HepG2 (cell line): ENCODE measurements around the gene PCSK6. TPM values are rescaled to one million over a fixed set of nuclear protein-coding genes. Genes with fewer than 3 reads are reported as not detected.
A peak's percentile ranks its signal among the peaks of the same experiment; 100 is the strongest.

Experiments used
- CEBPG ChIP-seq: IDR thresholded peaks from 2 replicates; pipeline ENCODE4 v1.6.1; 2016
- CREB1 ChIP-seq, 2 experiments: fragments of 450-650 bp in 1 of 2; IDR thresholded peaks; 2 replicates each; pipeline ENCODE4 v1.6.1; 2016 to 2017; ENCODE audit warnings: control low read depth in 1 of 2, mild to moderate bottlenecking in 1 of 2, missing compliant biosample characterization in 1 of 2, missing genetic modification characterization in 1 of 2
- RAD21 ChIP-seq: fragments of 450-650 bp; formaldehyde crosslinking; IDR thresholded peaks from 2 replicates; pipeline ENCODE4 v1.5.0; 2020; ENCODE audit warnings: mild to moderate bottlenecking
- SETDB1 ChIP-seq: sonication (generic); formaldehyde crosslinking; IDR thresholded peaks from 2 replicates; pipeline ENCODE4 v1.5.1; 2020; ENCODE audit warnings: missing genetic modification reagents, mild to moderate bottlenecking, borderline replicate concordance
- SOX5 ChIP-seq: IDR thresholded peaks from 2 replicates; pipeline ENCODE4 v1.6.1; 2016; ENCODE audit warnings: borderline replicate concordance
- SPEN ChIP-seq: sonication (generic); formaldehyde crosslinking; IDR thresholded peaks from 2 replicates; pipeline ENCODE4 v1.5.1; 2020; ENCODE audit warnings: low read depth, mild to moderate bottlenecking, missing genetic modification reagents
- STAG1 ChIP-seq: sonication (generic); formaldehyde crosslinking; IDR thresholded peaks from 2 replicates; pipeline ENCODE4 v1.4.0; 2020; ENCODE audit warnings: missing genetic modification reagents
- TP53 ChIP-seq: sonication (generic); formaldehyde crosslinking; conservative IDR thresholded peaks from 2 replicates; pipeline ENCODE4 v1.4.0; 2020; ENCODE audit warnings: missing genetic modification reagents
- ZBTB3 ChIP-seq: sonication (generic); formaldehyde crosslinking; IDR thresholded peaks from 2 replicates; pipeline ENCODE4 v1.4.0; 2020; ENCODE audit warnings: low read depth, mild to moderate bottlenecking, moderate library complexity, missing genetic modification reagents, borderline replicate concordance
- ZNF431 ChIP-seq: sonication (generic); formaldehyde crosslinking; IDR thresholded peaks from 2 replicates; pipeline ENCODE4 v1.9.0; 2022; ENCODE audit warnings: missing genetic modification reagents, low read depth, mild to moderate bottlenecking, borderline replicate concordance
- ZNF768 ChIP-seq: sonication (generic); formaldehyde crosslinking; IDR thresholded peaks from 2 replicates; pipeline ENCODE4 v1.4.0; 2020; ENCODE audit warnings: missing genetic modification reagents
- polyA plus RNA-seq, 8 experiments: library from polyadenylated mRNA; depleted of rRNA in 3 of 8; stranded (reverse) in 7 of 8; unstranded in 1 of 8; fragments of >200 nt; fragmentation: Illumina TruSeq in 4 of 8; extraction: Trizol in 4 of 8; gene quantifications; 2 replicates each; pipeline versions ENCODE4 v1.2.1 to v1.2.3, GENCODE V29; 2011 to 2016; ENCODE audit warnings: low read depth in 4 of 8, missing spikeins in 1 of 8, mixed read lengths in 1 of 8; ENCODE audit not compliant: insufficient read depth in 1 of 8
- total RNA-seq, 5 experiments: library from RNA; depleted of rRNA; stranded (reverse); fragments of >200 nt; fragmentation: Illumina TruSeq; extraction: Trizol; gene quantifications; 2 replicates each; pipeline ENCODE4 v1.2.3, GENCODE V29; 2016; ENCODE audit warnings: low read depth in 1 of 5
- TF ChIP-seq, protein P1 (sequence below): IDR thresholded peaks from 2 replicates; pipeline ENCODE4 v1.6.1; 2016; ENCODE audit warnings: mild to moderate bottlenecking, missing biosample characterization, missing genetic modification reagents
- TF ChIP-seq, protein P2 (sequence below): sonication (generic); formaldehyde crosslinking; conservative IDR thresholded peaks from 2 replicates; pipeline ENCODE4 v1.5.0; 2020; ENCODE audit warnings: missing genetic modification reagents
- TF ChIP-seq, protein P3 (sequence below): sonication (generic); formaldehyde crosslinking; IDR thresholded peaks from 2 replicates; pipeline ENCODE4 v1.4.0; 2020; ENCODE audit warnings: missing genetic modification reagents
- TF ChIP-seq, protein P4 (sequence below): sonication (generic); formaldehyde crosslinking; conservative IDR thresholded peaks from 2 replicates; pipeline ENCODE4 v1.4.0; 2020; ENCODE audit warnings: mild to moderate bottlenecking, missing genetic modification reagents, moderate library complexity
- TF ChIP-seq, protein P5 (sequence below): sonication (generic); formaldehyde crosslinking; IDR thresholded peaks from 2 replicates; pipeline ENCODE4 v1.5.1; 2020; ENCODE audit warnings: mild to moderate bottlenecking, missing genetic modification reagents
- TF ChIP-seq, protein P6 (sequence below): sonication (generic); formaldehyde crosslinking; IDR thresholded peaks from 2 replicates; pipeline ENCODE4 v1.4.0; 2020; ENCODE audit warnings: mild to moderate bottlenecking, missing genetic modification reagents
- TF ChIP-seq, protein P7 (sequence below): sonication (generic); formaldehyde crosslinking; IDR thresholded peaks from 2 replicates; pipeline ENCODE4 v1.8.0; 2022; ENCODE audit warnings: missing genetic modification reagents, mild to moderate bottlenecking, borderline replicate concordance

The PCSK6 gene
- total and polyA plus RNA-seq, 2 of the 13 experiments (the other 11 are each of a cell fraction or from before 2014, with no cell fraction given), result 56.5 to 155 TPM

DNA sequence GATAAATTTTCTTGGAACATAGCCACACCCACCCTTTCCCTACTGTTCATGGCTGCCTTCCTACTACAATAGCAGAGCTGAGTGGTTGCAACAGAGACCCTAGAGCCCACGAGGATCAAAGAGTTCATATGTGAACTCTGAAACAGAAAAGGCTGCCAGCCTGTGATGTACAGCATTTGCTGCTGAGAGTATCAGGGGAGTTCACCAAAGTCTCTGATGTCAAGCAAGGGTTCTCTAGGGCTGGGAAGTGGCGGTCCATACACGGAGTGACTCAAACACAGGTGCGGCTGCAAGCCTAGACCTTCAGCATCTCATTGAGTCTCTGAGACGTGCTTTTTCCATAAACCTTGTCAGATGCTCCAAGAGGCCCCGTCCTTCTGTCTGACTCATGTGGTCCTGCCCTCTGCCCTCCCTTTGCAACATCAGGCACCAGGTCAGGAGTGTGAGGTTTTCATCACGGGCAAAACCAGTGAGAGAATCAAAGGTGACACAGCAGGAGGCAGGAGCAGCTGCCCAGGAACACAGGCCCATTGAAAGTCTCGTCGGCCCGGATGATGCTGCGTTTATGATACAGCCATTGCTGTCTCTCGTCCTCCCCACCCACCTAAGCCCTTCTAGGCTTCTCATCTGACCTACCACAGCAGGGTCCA is 42.9 kb downstream of the PCSK6 start (continued):
- TF ChIP-seq, protein P1, sequence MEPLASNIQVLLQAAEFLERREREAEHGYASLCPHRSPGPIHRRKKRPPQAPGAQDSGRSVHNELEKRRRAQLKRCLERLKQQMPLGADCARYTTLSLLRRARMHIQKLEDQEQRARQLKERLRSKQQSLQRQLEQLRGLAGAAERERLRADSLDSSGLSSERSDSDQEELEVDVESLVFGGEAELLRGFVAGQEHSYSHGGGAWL (CRISPR knock-in tag), result peak; percentile 36; the same call in 1 of the 2 replicates
- 0 out of 2 replicates have a peak, but pooled peaks have one; percentile 4 for TF ChIP-seq CREB1 (IDR thresholded peaks at IDR 0.05)
- peak; percentile 62 for TF ChIP-seq CREB1 (CRISPR knock-in tag; IDR thresholded peaks at IDR 0.05)
- no peak for TF ChIP-seq SETDB1 (CRISPR knock-in tag)
- TF ChIP-seq CEBPG (CRISPR knock-in tag), result peak; percentile 44
- TF ChIP-seq, protein P2, sequence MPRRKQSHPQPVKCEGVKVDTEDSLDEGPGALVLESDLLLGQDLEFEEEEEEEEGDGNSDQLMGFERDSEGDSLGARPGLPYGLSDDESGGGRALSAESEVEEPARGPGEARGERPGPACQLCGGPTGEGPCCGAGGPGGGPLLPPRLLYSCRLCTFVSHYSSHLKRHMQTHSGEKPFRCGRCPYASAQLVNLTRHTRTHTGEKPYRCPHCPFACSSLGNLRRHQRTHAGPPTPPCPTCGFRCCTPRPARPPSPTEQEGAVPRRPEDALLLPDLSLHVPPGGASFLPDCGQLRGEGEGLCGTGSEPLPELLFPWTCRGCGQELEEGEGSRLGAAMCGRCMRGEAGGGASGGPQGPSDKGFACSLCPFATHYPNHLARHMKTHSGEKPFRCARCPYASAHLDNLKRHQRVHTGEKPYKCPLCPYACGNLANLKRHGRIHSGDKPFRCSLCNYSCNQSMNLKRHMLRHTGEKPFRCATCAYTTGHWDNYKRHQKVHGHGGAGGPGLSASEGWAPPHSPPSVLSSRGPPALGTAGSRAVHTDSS (CRISPR knock-in tag), result no peak
- TF ChIP-seq, protein P3, sequence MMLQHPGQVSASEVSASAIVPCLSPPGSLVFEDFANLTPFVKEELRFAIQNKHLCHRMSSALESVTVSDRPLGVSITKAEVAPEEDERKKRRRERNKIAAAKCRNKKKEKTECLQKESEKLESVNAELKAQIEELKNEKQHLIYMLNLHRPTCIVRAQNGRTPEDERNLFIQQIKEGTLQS (CRISPR knock-in tag), result peak; percentile 30; the same call in 1 of the 2 replicates
- TF ChIP-seq, protein P4, sequence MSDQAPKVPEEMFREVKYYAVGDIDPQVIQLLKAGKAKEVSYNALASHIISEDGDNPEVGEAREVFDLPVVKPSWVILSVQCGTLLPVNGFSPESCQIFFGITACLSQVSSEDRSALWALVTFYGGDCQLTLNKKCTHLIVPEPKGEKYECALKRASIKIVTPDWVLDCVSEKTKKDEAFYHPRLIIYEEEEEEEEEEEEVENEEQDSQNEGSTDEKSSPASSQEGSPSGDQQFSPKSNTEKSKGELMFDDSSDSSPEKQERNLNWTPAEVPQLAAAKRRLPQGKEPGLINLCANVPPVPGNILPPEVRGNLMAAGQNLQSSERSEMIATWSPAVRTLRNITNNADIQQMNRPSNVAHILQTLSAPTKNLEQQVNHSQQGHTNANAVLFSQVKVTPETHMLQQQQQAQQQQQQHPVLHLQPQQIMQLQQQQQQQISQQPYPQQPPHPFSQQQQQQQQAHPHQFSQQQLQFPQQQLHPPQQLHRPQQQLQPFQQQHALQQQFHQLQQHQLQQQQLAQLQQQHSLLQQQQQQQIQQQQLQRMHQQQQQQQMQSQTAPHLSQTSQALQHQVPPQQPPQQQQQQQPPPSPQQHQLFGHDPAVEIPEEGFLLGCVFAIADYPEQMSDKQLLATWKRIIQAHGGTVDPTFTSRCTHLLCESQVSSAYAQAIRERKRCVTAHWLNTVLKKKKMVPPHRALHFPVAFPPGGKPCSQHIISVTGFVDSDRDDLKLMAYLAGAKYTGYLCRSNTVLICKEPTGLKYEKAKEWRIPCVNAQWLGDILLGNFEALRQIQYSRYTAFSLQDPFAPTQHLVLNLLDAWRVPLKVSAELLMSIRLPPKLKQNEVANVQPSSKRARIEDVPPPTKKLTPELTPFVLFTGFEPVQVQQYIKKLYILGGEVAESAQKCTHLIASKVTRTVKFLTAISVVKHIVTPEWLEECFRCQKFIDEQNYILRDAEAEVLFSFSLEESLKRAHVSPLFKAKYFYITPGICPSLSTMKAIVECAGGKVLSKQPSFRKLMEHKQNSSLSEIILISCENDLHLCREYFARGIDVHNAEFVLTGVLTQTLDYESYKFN (CRISPR knock-in tag), result peak; percentile 32
- peak; percentile 77 for TF ChIP-seq SPEN (CRISPR knock-in tag)
- no peak for TF ChIP-seq RAD21 (CRISPR knock-in tag)
- TF ChIP-seq ZBTB3 (CRISPR knock-in tag), result no peak
- TF ChIP-seq, protein P5, sequence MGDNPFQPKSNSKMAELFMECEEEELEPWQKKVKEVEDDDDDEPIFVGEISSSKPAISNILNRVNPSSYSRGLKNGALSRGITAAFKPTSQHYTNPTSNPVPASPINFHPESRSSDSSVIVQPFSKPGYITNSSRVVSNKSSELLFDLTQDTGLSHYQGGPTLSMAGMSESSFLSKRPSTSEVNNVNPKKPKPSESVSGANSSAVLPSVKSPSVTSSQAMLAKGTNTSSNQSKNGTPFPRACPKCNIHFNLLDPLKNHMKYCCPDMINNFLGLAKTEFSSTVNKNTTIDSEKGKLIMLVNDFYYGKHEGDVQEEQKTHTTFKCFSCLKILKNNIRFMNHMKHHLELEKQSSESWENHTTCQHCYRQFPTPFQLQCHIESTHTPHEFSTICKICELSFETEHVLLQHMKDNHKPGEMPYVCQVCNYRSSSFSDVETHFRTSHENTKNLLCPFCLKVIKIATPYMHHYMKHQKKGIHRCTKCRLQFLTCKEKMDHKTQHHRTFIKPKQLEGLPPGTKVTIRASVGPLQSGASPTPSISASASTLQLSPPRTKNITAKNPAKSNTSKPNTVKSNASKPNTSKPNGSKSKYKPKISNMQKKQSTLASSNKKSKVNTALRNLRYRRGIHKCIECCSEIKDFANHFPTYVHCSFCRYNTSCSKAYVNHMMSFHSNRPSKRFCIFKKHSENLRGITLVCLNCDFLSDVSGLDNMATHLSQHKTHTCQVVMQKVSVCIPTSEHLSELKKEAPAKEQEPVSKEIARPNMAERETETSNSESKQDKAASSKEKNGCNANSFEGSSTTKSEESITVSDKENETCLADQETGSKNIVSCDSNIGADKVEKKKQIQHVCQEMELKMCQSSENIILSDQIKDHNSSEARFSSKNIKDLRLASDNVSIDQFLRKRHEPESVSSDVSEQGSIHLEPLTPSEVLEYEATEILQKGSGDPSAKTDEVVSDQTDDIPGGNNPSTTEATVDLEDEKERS (CRISPR knock-in tag), result peak; percentile 84; the same call in 1 of the 2 replicates
- TF ChIP-seq ZNF431, result no peak
- TF ChIP-seq ZNF768 (CRISPR knock-in tag), result no peak; the same call in 1 of the 2 replicates
- no peak for TF ChIP-seq STAG1 (CRISPR knock-in tag)
- TF ChIP-seq, protein P6, sequence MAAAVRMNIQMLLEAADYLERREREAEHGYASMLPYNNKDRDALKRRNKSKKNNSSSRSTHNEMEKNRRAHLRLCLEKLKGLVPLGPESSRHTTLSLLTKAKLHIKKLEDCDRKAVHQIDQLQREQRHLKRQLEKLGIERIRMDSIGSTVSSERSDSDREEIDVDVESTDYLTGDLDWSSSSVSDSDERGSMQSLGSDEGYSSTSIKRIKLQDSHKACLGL (CRISPR knock-in tag), result no peak
- TF ChIP-seq TP53, result no peak
- peak; percentile 36; the same call in 1 of the 2 replicates for TF ChIP-seq SOX5 (CRISPR knock-in tag)
- TF ChIP-seq, protein P7, sequence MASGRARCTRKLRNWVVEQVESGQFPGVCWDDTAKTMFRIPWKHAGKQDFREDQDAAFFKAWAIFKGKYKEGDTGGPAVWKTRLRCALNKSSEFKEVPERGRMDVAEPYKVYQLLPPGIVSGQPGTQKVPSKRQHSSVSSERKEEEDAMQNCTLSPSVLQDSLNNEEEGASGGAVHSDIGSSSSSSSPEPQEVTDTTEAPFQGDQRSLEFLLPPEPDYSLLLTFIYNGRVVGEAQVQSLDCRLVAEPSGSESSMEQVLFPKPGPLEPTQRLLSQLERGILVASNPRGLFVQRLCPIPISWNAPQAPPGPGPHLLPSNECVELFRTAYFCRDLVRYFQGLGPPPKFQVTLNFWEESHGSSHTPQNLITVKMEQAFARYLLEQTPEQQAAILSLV (CRISPR knock-in tag), result no peak
